IPS DF 4.7 (cell line): Measurements from ENCODE around the gene DDN.

Source experiments
- DNase-seq: peaks from one replicate; pipeline ENCODE4 v3.0.0-alpha.2; 2013; ENCODE audit warnings: low spot score; ENCODE audit errors: extremely low read depth

Gene DDN

GRCh38 chr12:48967991-48968390 lies 31.2 kb downstream of the DDN start:
- DNase-seq = no peak

- DNase-seq = no peak
Observed at GRCh38 chr12:48966177-48966895, 32.8 kb downstream of the DDN start.

DNA sequence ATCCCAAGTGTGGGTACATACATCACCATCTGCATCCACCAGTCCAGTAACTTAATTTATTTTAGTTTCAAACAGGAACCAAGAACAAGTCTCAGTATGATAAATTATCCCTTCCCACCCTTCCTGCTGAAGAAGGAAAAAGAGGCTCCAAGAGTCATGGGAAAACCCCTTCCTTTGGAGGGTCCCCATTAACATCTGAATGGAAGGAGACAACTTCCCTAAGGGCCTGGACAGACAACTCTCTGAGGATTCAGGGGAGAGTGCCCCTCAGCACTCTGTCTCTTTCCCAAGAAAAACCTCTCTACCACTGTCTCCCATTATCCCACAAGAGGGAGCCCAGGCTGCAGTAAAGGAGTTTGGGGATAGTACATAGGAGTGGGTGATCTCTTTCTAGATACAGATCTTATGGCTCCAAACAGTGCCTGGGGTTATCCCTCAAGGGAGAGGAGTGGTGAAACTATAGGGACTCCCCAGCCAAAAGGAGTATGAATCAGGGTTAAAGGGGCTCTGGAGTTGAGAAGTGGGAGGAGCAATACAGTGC lies 33.8 kb downstream of the DDN start:
- no peak for DNase-seq

GRCh38 chr12:48961801-48962200 lies 37.4 kb downstream of the DDN start:
- no peak for DNase-seq

DNA sequence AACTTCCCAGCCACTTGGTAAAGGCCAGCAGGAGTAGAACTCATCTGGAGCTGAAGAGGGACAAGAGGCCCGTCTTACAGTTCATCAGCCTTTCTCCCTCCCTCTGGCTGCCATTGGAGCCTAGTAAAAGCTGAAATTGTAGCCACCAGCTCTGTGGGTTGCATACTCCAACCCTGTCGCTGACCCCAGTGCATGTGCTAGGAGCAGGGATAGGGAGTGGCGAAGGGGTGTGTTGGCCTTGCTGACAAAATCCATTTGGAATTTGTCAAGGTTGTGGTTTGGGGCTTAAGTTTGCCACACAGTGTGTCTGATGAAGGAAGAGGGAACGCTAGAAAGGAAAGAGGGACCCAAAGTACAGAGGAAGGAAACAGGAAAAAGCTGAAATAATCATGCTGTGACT lies 37.8 kb downstream of the DDN start:
- DNase-seq = no peak

GRCh38 chr12:48960834-48961233 lies 38.3 kb downstream of the DDN start:
- no peak for DNase-seq

DNA sequence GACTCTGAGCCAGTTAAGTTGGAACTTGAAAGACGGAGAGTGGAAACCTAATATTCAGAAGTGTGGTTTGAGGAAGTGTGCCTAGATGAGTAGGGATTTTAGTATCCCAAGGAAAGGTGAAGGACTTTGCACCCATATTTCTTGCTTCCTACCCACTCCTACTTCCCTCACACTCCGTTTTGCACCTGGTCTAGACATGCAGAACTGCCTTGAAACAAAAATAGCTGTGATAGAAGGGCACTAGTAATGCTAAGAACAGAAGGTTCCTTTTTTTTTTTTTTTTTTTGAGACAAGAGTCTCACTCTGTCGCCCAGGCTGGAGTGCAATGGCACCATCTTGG lies 41.2 kb downstream of the DDN start:
- no peak for DNase-seq

DNA sequence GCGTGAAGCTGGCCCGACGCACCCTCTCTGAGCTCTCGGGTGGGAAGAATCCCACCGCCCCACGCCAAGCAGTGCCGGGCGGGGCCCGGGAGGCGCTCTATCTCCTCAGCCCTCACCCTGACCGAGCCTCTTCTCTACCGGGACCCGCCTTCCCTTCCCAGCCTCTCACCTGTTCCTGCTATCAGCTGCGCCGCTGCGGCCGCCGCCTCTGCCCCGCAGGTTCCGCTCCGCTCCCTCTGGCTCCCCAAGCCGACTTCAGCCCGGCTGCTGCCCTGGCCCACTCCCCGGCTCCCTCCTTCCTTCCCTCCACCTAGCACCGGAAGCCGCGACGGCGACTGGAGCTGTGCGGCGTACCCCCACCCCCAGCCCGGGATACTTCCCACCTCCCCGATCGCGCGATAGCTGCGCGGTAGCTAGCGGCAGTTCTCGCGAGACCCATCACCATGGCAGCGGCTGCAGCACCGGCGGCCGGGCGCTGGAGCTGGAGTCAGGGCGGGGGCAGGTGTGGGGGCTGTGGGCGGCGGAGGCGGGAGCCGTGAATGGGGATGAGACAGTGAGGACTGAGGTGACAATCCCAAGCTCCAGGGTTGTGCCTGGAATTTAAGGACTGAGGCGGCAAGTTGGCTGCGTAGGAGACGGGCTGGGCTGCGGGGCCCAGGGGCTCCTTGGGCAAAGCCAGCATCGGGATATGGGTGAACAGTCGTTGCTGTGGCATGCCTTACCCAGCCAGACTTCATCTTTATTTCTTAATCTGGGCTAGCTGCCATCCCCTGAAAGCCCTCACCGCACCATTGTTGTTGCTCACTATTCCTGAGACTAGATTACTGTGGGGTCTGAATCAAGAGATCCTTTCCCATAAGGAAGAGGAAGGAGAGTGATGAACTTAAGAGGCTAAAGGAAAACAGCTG lies 41.8 kb downstream of the DDN start, which contains the start of gene ARF3:
Gene ARF3, minus strand, starts transcription at position 347 of the 908 bp plus-strand sequence. CDS start 16,392 bp downstream, outside the sequence.
- DNase-seq = no peak

DNA sequence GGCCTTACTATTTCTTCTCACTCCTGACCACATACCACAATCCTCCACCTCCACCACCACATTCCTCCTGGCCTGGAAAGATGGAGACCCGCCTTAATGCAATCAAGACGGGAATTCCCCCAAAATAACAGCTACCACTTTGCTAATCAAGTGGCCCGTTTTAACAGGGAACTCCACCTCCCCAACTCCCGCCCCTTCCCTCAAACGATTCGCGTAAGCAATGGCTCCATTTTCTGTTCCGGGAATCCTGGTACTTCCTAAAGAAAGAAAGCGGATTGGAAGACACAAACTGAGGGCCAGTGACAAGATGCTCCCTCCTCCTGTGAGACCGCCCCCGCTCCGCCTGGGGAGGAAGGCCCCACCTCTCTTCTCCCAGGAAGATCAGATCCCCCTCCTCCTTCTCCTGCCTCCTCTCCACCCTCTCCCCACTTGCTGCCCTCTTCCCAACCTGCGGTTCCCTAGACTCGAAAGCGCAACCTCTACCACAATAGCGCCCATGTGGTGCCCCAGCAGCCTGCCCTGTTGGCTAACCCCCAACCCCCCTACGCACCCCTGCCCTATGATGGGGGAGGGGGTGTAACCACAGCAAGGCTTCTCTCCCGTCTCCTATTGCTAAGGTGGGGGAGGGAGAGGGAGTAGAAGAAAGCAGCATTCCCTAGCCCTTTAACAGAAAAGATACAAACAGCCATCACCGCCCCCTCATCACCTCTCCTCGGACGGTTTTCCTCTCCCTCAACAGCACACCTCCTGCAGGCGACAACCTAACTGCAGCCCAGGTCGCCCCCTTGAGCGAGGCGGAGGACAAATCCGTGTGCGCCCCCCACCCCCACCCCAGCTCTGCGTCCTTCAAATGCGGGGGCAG lies 42.7 kb downstream of the DDN start:
- peak; percentile 91 for DNase-seq

GRCh38 chr12:48954841-48955501 lies 44.2 kb downstream of the DDN start:
- no peak for DNase-seq

- DNase-seq = no peak
Observed at GRCh38 chr12:48954061-48954460, 45.1 kb downstream of the DDN start.

- no peak for DNase-seq
Observed at GRCh38 chr12:48952691-48953090, 46.5 kb downstream of the DDN start.

DNA sequence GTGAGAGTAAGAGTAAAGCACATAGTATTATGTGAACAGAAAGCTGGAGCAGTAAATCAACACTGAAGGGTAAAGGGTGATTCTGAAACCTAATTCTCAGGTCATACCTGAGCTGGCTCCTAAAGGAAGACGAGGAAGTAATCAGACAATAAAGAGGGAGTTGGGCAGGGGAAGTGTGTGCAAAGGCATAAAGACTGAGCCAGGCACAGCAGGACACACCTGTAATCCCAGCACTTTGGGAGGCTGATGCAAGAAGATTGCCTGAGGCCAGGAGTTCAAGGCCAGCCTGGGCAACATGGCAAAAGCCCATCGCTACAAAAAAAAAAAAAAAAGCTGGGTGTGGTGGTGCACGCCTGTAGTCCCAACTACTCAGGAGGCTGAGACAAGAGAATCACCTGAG lies 51.4 kb downstream of the DDN start:
- no peak for DNase-seq

- DNase-seq = no peak
Observed at GRCh38 chr12:48946943-48947342, 52.2 kb downstream of the DDN start.

DNA sequence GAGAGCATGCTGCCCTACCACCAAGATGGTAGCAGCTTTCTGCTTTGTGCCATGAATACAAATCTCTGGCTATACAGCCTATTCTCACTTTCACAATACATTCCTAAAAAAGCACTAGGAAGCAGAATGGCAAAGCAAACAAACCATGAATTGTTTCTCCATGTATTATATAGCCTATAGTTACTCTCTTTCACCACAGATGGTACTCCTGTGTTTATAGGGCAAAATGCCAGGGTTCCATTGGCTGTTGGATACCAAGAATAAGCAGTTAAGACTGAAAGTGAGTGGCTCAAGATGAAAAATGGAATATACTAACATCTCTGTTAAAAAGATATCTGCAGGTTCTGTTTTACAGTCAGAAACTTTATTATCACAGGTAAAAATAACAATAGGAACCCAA lies 53.0 kb downstream of the DDN start:
- no peak for DNase-seq
